Right lobe of liver (tissue), 6 donors: ENCODE measurements around the gene IREB2. TPM values are rescaled to one million over a fixed set of nuclear protein-coding genes. Genes with fewer than 3 reads are reported as not detected.

Experiments used
- ATAC-seq, 4 donors: fragments of 200-7000 bp; cut with Tn5 transposase; one replicate each; pipeline ENCODE4 v1.9.1; 2020; ENCODE audit warnings: mild to moderate bottlenecking in 4 of 4, moderate library complexity in 4 of 4
- DNase-seq, 3 donors: peaks; one replicate each; pipeline ENCODE4 v3.0.0-alpha.2; 2020
- H3K27ac ChIP-seq, 3 donors: fragments of 200-600 bp; one replicate each; pipeline ENCODE4 v1.8.0; 2022
- H3K27me3 ChIP-seq, 2 donors: fragments of 200-600 bp; one replicate each; pipeline ENCODE4 v1.8.0; 2022
- H3K36me3 ChIP-seq, 4 donors: fragments of 200-600 bp; sonication (generic) in 1 of 4; one replicate each; pipeline versions ENCODE4 v1.5.1 to v1.8.0; 2017 to 2022; ENCODE audit warnings: control low read depth in 1 of 4
- H3K4me1 ChIP-seq, 4 donors: fragments of 200-600 bp; sonication (generic) in 1 of 4; one replicate each; pipeline versions ENCODE4 v1.5.1 to v1.8.0; 2017 to 2022; ENCODE audit warnings: control low read depth in 1 of 4
- H3K4me3 ChIP-seq, 3 donors: fragments of 200-600 bp; one replicate each; pipeline ENCODE4 v1.8.0; 2022
- H3K9me3 ChIP-seq, 4 donors: fragments of 200-600 bp; sonication (generic) in 1 of 4; one replicate each; pipeline versions ENCODE4 v1.5.1 to v1.8.0; 2017 to 2022; ENCODE audit warnings: control low read depth in 1 of 4
- CTCF ChIP-seq, 4 donors: fragments of 200-600 bp in 3 of 4; fragments of 450-650 bp in 1 of 4; IDR thresholded peaks; one replicate each; pipeline versions ENCODE4 v1.5.1 to v1.8.0; 2016 to 2022; ENCODE audit warnings: antibody characterized with exemption in 4 of 4, mild to moderate bottlenecking in 2 of 4
- POLR2A ChIP-seq: fragments of 450-650 bp; IDR thresholded peaks from one replicate; pipeline ENCODE4 v1.6.1; 2017; ENCODE audit warnings: antibody characterized with exemption, mild to moderate bottlenecking
- WGBS: methylation state at CpG from one replicate; pipeline ENCODE4 v1.1.6; 2018; ENCODE audit warnings: low coverage, low lambda C conversion rate; ENCODE audit not compliant: insufficient coverage; ENCODE audit errors: missing lambda C conversion rate; 5-methylcytosine and 5-hydroxymethylcytosine counted together
- intact Hi-C, 2 donors: fragments of 100-400 bp; cut with DNase I; formaldehyde crosslinking; loops; one replicate each; pipeline versions ENCODE4 v1.11.2 to v1.14.1; 2022
- total RNA-seq, 6 experiments: library from RNA; depleted of rRNA in 2 of 6; stranded (reverse); fragments of >200 nt in 2 of 6; fragmentation: NEBNext Ultra II Directional in 3 of 6; extraction: Animal tissue kit (Norgen Biotek cat#: 25700) in 3 of 6; gene quantifications; one replicate each; pipeline versions ENCODE4 v1.1.0 to v1.2.4, GENCODE V29; 2016 to 2023
- donor health status: DM: no; HTN: yes; CAD: no.
- donor health status: DM: no; HTN: no; CAD: no.
- donor health status: DM: no; HTN: no; CAD: no.
- donor health status: DM: no; HTN: yes; CAD: no.
- donor health status: DM: no; HTN: yes; CAD: no.

IREB2 gene
- total RNA-seq, 6 experiments from 2014 or later, result 17.1 to 36.2 (median 25.6) TPM

- no peaks in the 10 kb centered on the region for H3K9me3 ChIP-seq
- no peaks in the 10 kb centered on the region for H3K27me3 ChIP-seq
- TF ChIP-seq CTCF (IDR thresholded peaks at IDR 0.05) (no peak), POLR2A (no peak)
- H3K27ac ChIP-seq, result no peak overlapping the region
- no peak for DNase-seq
- intact Hi-C loops, result no loop called here
- no peaks in the 10 kb centered on the region for H3K4me1 ChIP-seq
- no peak for ATAC-seq
- WGBS, result 71% methylated on average over 6 of the region's 6 CpGs
- H3K4me3 ChIP-seq, result no peak overlapping the region
- no peaks in the 10 kb centered on the region for H3K36me3 ChIP-seq
These were observed 30.2 kb upstream of the IREB2 start for GRCh38 chr15:78407608-78408354.

DNA sequence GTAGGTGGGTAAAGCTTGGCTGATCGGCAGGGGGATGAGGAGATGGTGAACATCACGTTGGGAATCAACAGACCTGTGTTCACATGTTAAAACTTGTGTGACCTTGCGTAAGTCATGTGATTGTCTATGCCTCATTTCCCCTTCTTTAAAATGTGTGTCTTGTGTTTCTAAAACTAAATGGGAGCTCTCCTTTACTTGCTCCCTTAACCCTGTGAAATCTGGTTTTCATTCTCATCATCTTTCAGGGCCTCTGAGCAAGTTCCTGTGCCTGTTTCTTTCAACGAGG, 29.7 kb upstream of the IREB2 start:
- no peaks in the 10 kb centered on the region for H3K9me3 ChIP-seq
- H3K27ac ChIP-seq, result no peak overlapping the region
- H3K27me3 ChIP-seq, result no peaks in the 10 kb centered on the region
- DNase-seq (no peak), ATAC-seq (no peak)
- WGBS, result 10% methylated on average over 1 of the region's 4 CpGs
- H3K36me3 ChIP-seq, result no peaks in the 10 kb centered on the region
- no peaks in the 10 kb centered on the region for H3K4me1 ChIP-seq
- intact Hi-C loops, result no loop called here
- TF ChIP-seq POLR2A (no peak), CTCF (IDR thresholded peaks at IDR 0.05) (no peak)
- no peak overlapping the region for H3K4me3 ChIP-seq

DNA sequence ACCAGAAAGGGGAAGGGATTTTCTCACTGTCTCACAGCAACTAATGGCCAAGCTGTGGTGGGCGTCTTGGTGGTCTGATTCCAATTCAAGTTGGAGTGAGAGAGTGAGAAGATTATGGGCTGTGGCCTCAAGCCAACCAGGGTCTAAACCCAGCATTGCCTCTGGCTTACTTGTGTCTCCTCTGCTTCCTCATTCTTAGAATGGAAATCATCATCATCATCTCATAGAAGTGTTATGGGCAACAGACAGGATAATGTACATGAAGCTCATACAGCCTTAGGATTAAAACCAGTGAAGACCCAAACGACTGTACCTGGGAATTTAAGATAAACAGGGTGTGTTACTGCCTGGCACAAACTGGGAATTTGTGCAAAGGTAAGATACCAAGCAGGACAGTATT, 29.1 kb upstream of the IREB2 start:
- Histone ChIP-seq H3K4me3 (no peak overlapping the region), H3K9me3 (no peaks in the 10 kb centered on the region), H3K36me3 (no peaks in the 10 kb centered on the region), H3K4me1 (no peaks in the 10 kb centered on the region), H3K27me3 (no peaks in the 10 kb centered on the region), H3K27ac (no peak overlapping the region)
- WGBS, result 18% methylated on average over 2 of the region's 2 CpGs
- intact Hi-C loops, result no loop called here
- no peak for DNase-seq
- TF ChIP-seq POLR2A (no peak), CTCF (IDR thresholded peaks at IDR 0.05) (no peak)
- no peak for ATAC-seq

DNA sequence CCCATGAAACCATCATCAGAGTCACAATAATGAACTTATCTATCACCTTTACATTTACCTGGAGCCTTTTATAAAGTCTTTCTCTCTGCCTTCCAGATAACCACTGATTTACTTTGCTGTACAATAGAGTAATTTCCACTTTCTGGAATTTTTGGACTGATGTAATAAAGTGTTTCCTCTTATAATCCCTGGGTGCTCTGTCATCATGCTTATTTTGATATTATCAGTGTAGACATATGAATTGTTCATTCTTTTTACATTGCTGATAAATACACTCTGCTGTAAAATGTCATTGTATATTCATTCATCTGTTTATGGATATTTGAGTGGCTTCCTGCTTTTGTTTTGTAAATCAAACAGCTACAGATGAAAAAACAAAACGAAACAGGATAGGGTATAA, 27.0 kb upstream of the IREB2 start:
- WGBS, result 50% methylated on average over 1 of the region's 1 CpG
- no peak overlapping the region for H3K27ac ChIP-seq
- no peaks in the 10 kb centered on the region for H3K4me1 ChIP-seq
- H3K9me3 ChIP-seq, result no peaks in the 10 kb centered on the region
- no peak overlapping the region for H3K4me3 ChIP-seq
- DNase-seq (no peak), ATAC-seq (no peak)
- H3K36me3 ChIP-seq, result no peaks in the 10 kb centered on the region
- TF ChIP-seq CTCF (IDR thresholded peaks at IDR 0.05) (no peak), POLR2A (no peak)
- no peaks in the 10 kb centered on the region for H3K27me3 ChIP-seq
- intact Hi-C loops, result no loop called here
